PC-3 (cell line): Measurements from ENCODE around the gene CCDC77.

Experiments
- CTCF ChIP-seq: fragments of 300-600 bp; sonication (generic); conservative IDR thresholded peaks from 2 replicates; pipeline ENCODE4 v1.5.1; 2017; ENCODE audit warnings: antibody characterized with exemption, low read depth, mild to moderate bottlenecking, low read length
- EZH2 ChIP-seq: fragments of 300-600 bp; sonication (generic); IDR thresholded peaks from one replicate; pipeline ENCODE4 v1.6.1; 2017; ENCODE audit warnings: antibody characterized with exemption, mild to moderate bottlenecking, low read length; ENCODE audit not compliant: unreplicated experiment
- EZH2phosphoT487 ChIP-seq: fragments of 300-600 bp; sonication (generic); IDR thresholded peaks from 2 replicates; pipeline ENCODE4 v1.6.1; 2018; ENCODE audit warnings: mild to moderate bottlenecking, antibody characterized with exemption, low read length, borderline replicate concordance

GRCh38 chr12:449203-449602, 47.8 kb downstream of the CCDC77 start:
- no peak for TF ChIP-seq EZH2
- TF ChIP-seq CTCF: no peak
- no peak for TF ChIP-seq EZH2phosphoT487
